GM19193 (cell line): ENCODE data around the gene RASSF9.

Experiments used
- POLR2A ChIP-seq: IDR thresholded peaks from 4 replicates; pipeline ENCODE4 v1.6.1; 2011; ENCODE audit not compliant: insufficient read depth, insufficient read length; ENCODE audit errors: extremely low read depth

Gene RASSF9

GRCh38 chr12:85829391-85829790 is 6.8 kb downstream of the RASSF9 start:
- TF ChIP-seq POLR2A: no peak

- no peak for TF ChIP-seq POLR2A
These were observed 7.6 kb downstream of the RASSF9 start for GRCh38 chr12:85828576-85828975.

- TF ChIP-seq POLR2A: no peak
These were observed 10.5 kb downstream of the RASSF9 start for GRCh38 chr12:85825746-85826145.

GRCh38 chr12:85823436-85824180 is 12.6 kb downstream of the RASSF9 start:
- TF ChIP-seq POLR2A: no peak

GRCh38 chr12:85821759-85822158 is 14.4 kb downstream of the RASSF9 start:
- no peak for TF ChIP-seq POLR2A

GRCh38 chr12:85821206-85821605 is 15.0 kb downstream of the RASSF9 start:
- TF ChIP-seq POLR2A: no peak

GRCh38 chr12:85820101-85820500 is 16.1 kb downstream of the RASSF9 start:
- TF ChIP-seq POLR2A: no peak

- no peak for TF ChIP-seq POLR2A
These were observed 21.5 kb downstream of the RASSF9 start for GRCh38 chr12:85814741-85815140.

GRCh38 chr12:85814071-85814470 is 22.1 kb downstream of the RASSF9 start:
- TF ChIP-seq POLR2A: no peak

GRCh38 chr12:85809500-85809899 is 26.7 kb downstream of the RASSF9 start:
- no peak for TF ChIP-seq POLR2A

GRCh38 chr12:85807730-85808129 is 28.5 kb downstream of the RASSF9 start:
- TF ChIP-seq POLR2A: no peak

- TF ChIP-seq POLR2A: no peak
These were observed 30.6 kb downstream of the RASSF9 start for GRCh38 chr12:85805654-85806053.

GRCh38 chr12:85804663-85805062 is 31.5 kb downstream of the RASSF9 start:
- no peak for TF ChIP-seq POLR2A

- no peak for TF ChIP-seq POLR2A
These were observed 32.3 kb downstream of the RASSF9 start for GRCh38 chr12:85803923-85804322.

GRCh38 chr12:85803231-85803630 is 33.0 kb downstream of the RASSF9 start:
- no peak for TF ChIP-seq POLR2A

- TF ChIP-seq POLR2A: no peak
These were observed 38.1 kb downstream of the RASSF9 start for GRCh38 chr12:85798122-85798521.

GRCh38 chr12:85796001-85796400 is 40.2 kb downstream of the RASSF9 start:
- no peak for TF ChIP-seq POLR2A
